HG03520 (cell line): ENCODE results near the gene APMAP.
"Not testable (repeated sequence)": the region's sequence is repeated elsewhere in the genome, so short reads cannot be mapped to it uniquely, and the experiment has no call there.

Experiments used
- ATAC-seq: cut with Tn5 transposase; IDR thresholded peaks from one replicate; pipeline ENCODE4 v1.9.1; 2021; ENCODE audit warnings: mild to moderate bottlenecking, moderate library complexity; ENCODE audit not compliant: unreplicated experiment

APMAP gene

GRCh38 chr20:25008388-25009217 is 16.1 kb upstream of the APMAP start:
- ATAC-seq = no peak

- ATAC-seq = no peak
Observed at GRCh38 chr20:25007491-25008305, 15.1 kb upstream of the APMAP start.

- ATAC-seq = no peak
Observed at GRCh38 chr20:25006431-25007167, 14.0 kb upstream of the APMAP start.

GRCh38 chr20:25005661-25006060 is 13.1 kb upstream of the APMAP start:
- no peak for ATAC-seq

GRCh38 chr20:25005220-25005619 is 12.7 kb upstream of the APMAP start:
- no peak for ATAC-seq

GRCh38 chr20:25003002-25003401 is 10.5 kb upstream of the APMAP start:
- no peak for ATAC-seq

- ATAC-seq = not testable (repeated sequence)
Observed at GRCh38 chr20:25001323-25001722, 8.8 kb upstream of the APMAP start.

- ATAC-seq = no peak
Observed at GRCh38 chr20:25000268-25000801, 7.8 kb upstream of the APMAP start.

GRCh38 chr20:24999568-24999967 is 7.0 kb upstream of the APMAP start:
- no peak for ATAC-seq

- no peak for ATAC-seq
Observed at GRCh38 chr20:24998631-24999445, 6.3 kb upstream of the APMAP start.

GRCh38 chr20:24998121-24998520 is 5.6 kb upstream of the APMAP start:
- no peak for ATAC-seq

- ATAC-seq = no peak
Observed at GRCh38 chr20:24996449-24997377, 4.2 kb upstream of the APMAP start.

GRCh38 chr20:24995741-24996448 is 3.3 kb upstream of the APMAP start:
- no peak for ATAC-seq

GRCh38 chr20:24994470-24995368 is 2.2 kb upstream of the APMAP start:
- no peak for ATAC-seq

GRCh38 chr20:24994186-24994465 is 1.6 kb upstream of the APMAP start:
- ATAC-seq = no peak

GRCh38 chr20:24993337-24994185 is 1.0 kb upstream of the APMAP start:
- no peak for ATAC-seq
